NB4 (cell line): Measurements from ENCODE around the gene ZBP1.

ENCODE experiments used
- DNase-seq: peaks from one replicate; pipeline ENCODE4 v3.0.0; 2010; ENCODE audit warnings: low read depth
- H3K4me3 ChIP-seq: one replicate; pipeline ENCODE4 v1.5.1; 2011; ENCODE audit warnings: mild to moderate bottlenecking, low read depth, low read length, moderate library complexity
- MAX ChIP-seq: IDR thresholded peaks from 2 replicates; pipeline ENCODE4 v1.6.1; 2011; ENCODE audit warnings: low read depth, low read length
- MYC ChIP-seq: IDR thresholded peaks from 2 replicates; pipeline ENCODE4 v1.6.1; 2011; ENCODE audit warnings: low read depth, low read length
- POLR2A ChIP-seq: IDR thresholded peaks from 2 replicates; pipeline ENCODE4 v1.6.1; 2011; ENCODE audit warnings: mild to moderate bottlenecking; ENCODE audit not compliant: insufficient read length; ENCODE audit errors: extremely low read depth
- TF ChIP-seq, protein P1 (sequence below): IDR thresholded peaks from one replicate; pipeline ENCODE4 v1.5.1; 2012; ENCODE audit warnings: low read depth, low read length

ZBP1 gene

GRCh38 chr20:57558614-57559288, 61.5 kb downstream of the ZBP1 start:
- no peak overlapping the region for H3K4me3 ChIP-seq
- TF ChIP-seq MAX, result no peak
- TF ChIP-seq, protein P1, sequence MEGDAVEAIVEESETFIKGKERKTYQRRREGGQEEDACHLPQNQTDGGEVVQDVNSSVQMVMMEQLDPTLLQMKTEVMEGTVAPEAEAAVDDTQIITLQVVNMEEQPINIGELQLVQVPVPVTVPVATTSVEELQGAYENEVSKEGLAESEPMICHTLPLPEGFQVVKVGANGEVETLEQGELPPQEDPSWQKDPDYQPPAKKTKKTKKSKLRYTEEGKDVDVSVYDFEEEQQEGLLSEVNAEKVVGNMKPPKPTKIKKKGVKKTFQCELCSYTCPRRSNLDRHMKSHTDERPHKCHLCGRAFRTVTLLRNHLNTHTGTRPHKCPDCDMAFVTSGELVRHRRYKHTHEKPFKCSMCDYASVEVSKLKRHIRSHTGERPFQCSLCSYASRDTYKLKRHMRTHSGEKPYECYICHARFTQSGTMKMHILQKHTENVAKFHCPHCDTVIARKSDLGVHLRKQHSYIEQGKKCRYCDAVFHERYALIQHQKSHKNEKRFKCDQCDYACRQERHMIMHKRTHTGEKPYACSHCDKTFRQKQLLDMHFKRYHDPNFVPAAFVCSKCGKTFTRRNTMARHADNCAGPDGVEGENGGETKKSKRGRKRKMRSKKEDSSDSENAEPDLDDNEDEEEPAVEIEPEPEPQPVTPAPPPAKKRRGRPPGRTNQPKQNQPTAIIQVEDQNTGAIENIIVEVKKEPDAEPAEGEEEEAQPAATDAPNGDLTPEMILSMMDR, result no peak
- TF ChIP-seq MYC, result no peak
- no peak for TF ChIP-seq POLR2A
- DNase-seq, result no peak

GRCh38 chr20:57557926-57558613, 62.2 kb downstream of the ZBP1 start:
- no peak overlapping the region for H3K4me3 ChIP-seq
- DNase-seq, result no peak
- TF ChIP-seq MYC (no peak), MAX (no peak)

GRCh38 chr20:57556980-57557274, 63.3 kb downstream of the ZBP1 start:
- H3K4me3 ChIP-seq, result no peak overlapping the region
- DNase-seq, result no peak
- TF ChIP-seq, protein P1, result no peak
- TF ChIP-seq MAX, result no peak
- TF ChIP-seq POLR2A, result no peak
- TF ChIP-seq MYC, result no peak

- TF ChIP-seq, protein P1, result no peak
- TF ChIP-seq MYC, result no peak
- TF ChIP-seq MAX, result no peak
- TF ChIP-seq POLR2A, result no peak
- no peak for DNase-seq
- no peak overlapping the region for H3K4me3 ChIP-seq
Observed at GRCh38 chr20:57555457-57556184, 64.6 kb downstream of the ZBP1 start.
